Spleen (tissue), 11 donors: Measurements from ENCODE around the gene ZNF136. TPM values are rescaled to one million over a fixed set of nuclear protein-coding genes. Genes with fewer than 3 reads are reported as not detected.

Experiments used
- DNase-seq: peaks from one replicate; pipeline ENCODE4 v3.0.0-alpha.2; 2020
- H3K27ac ChIP-seq, 8 donors: fragments of 200-600 bp; sonication (generic) in 7 of 8; 1 replicate in 4 of 8; 2 replicates in 4 of 8; pipeline versions ENCODE4 v1.5.0 to v1.8.0; 2016 to 2021; ENCODE audit warnings: inconsistent platforms in 4 of 8, mild to moderate bottlenecking in 4 of 8, moderate library complexity in 1 of 8
- H3K27me3 ChIP-seq, 7 donors: fragments of 200-600 bp; sonication (generic) in 6 of 7; replicated peaks in 1 of 7; 1 replicate in 4 of 7; 2 replicates in 3 of 7; pipeline versions ENCODE4 v1.5.0 to v1.8.0; 2016 to 2021; ENCODE audit warnings: inconsistent platforms in 3 of 7, mild to moderate bottlenecking in 1 of 7
- H3K36me3 ChIP-seq, 6 donors: fragments of 200-600 bp; sonication (generic) in 5 of 6; 1 replicate in 4 of 6; 2 replicates in 2 of 6; pipeline versions ENCODE4 v1.5.0 to v1.8.0; 2016 to 2021; ENCODE audit warnings: inconsistent platforms in 2 of 6
- H3K4me1 ChIP-seq, 6 donors: fragments of 200-600 bp; sonication (generic) in 5 of 6; 1 replicate in 3 of 6; 2 replicates in 3 of 6; pipeline versions ENCODE4 v1.5.0 to v1.8.0; 2016 to 2021; ENCODE audit warnings: inconsistent platforms in 3 of 6
- H3K4me3 ChIP-seq, 8 donors: fragments of 200-600 bp; sonication (generic) in 7 of 8; 1 replicate in 4 of 8; 2 replicates in 4 of 8; pipeline versions ENCODE4 v1.5.0 to v1.8.0; 2016 to 2021; ENCODE audit warnings: inconsistent platforms in 4 of 8, mild to moderate bottlenecking in 4 of 8, moderate library complexity in 2 of 8
- H3K9me3 ChIP-seq, 8 donors: fragments of 200-600 bp; sonication (generic) in 7 of 8; 1 replicate in 4 of 8; 2 replicates in 4 of 8; pipeline versions ENCODE4 v1.5.0 to v1.8.0; 2016 to 2021; ENCODE audit warnings: inconsistent platforms in 4 of 8
- POLR2A ChIP-seq, 3 donors: fragments of 450-650 bp; IDR thresholded peaks; one replicate each; pipeline ENCODE4 v1.5.1; 2017; ENCODE audit warnings: antibody characterized with exemption in 3 of 3, mild to moderate bottlenecking in 1 of 3
- POLR2AphosphoS5 ChIP-seq, 3 donors: sonication (generic); formaldehyde crosslinking; IDR thresholded peaks; one replicate each; pipeline ENCODE4 v1.5.1; 2017; ENCODE audit warnings: antibody characterized with exemption in 3 of 3
- WGBS, 5 donors: extraction: QIAGEN DNeasy Blood & Tissue Kit in 3 of 5; methylation state at CpG; one replicate each; pipeline versions ENCODE4 v1.1.5 to v1.1.7; 2013 to 2018; 5-methylcytosine and 5-hydroxymethylcytosine counted together
- intact Hi-C: fragments of 100-400 bp; cut with DNase I; formaldehyde crosslinking; loops from one replicate; pipeline ENCODE4 v1.15.0; 2023; ENCODE audit warnings: low total_unique reads
- polyA plus RNA-seq, 3 donors: library from polyadenylated mRNA; stranded (reverse); fragments of 200-250 nt; gene quantifications; one replicate each; pipeline ENCODE4 v1.2.1, GENCODE V29; 2013
- total RNA-seq, 7 donors: library from RNA; depleted of rRNA in 3 of 7; stranded (reverse); fragments of >200 nt in 3 of 7; fragmentation: NEBNext Ultra II Directional in 4 of 7; extraction: Animal tissue kit (Norgen Biotek cat#: 25700) in 4 of 7; gene quantifications; one replicate each; pipeline versions ENCODE4 v1.1.0 to v1.2.1, GENCODE V29; 2016 to 2021
- TF ChIP-seq, protein P1 (sequence below), 11 experiments: fragments of 200-600 bp in 7 of 11; fragments of 450-650 bp in 4 of 11; sonication (generic) in 4 of 11; IDR thresholded peaks in 8 of 11; conservative IDR thresholded peaks in 3 of 11; 1 replicate in 7 of 11; 2 replicates in 4 of 11; pipeline versions ENCODE4 v1.4.0 to v1.8.0; 2016 to 2021; ENCODE audit warnings: antibody characterized with exemption in 11 of 11, inconsistent platforms in 4 of 11, mild to moderate bottlenecking in 1 of 11
- donor health status: healthy with polysubstance abuse.
- donor health status: DM: no; HTN: no; CAD: no; lungs with moderate emphysema.
- donor health status: DM: no; HTN: no; CAD: no.
- donor health status: Bipolar disorder and iron deficiency.
- donor health status: healthy.
- donor health status: DM: no; HTN: no; CAD: no.
- donor health status: DM: yes; HTN: yes; CAD: no.

The ZNF136 gene
- total and polyA plus RNA-seq, 10 donors, result 5.5 to 20.1 (median 17.2) TPM

DNA sequence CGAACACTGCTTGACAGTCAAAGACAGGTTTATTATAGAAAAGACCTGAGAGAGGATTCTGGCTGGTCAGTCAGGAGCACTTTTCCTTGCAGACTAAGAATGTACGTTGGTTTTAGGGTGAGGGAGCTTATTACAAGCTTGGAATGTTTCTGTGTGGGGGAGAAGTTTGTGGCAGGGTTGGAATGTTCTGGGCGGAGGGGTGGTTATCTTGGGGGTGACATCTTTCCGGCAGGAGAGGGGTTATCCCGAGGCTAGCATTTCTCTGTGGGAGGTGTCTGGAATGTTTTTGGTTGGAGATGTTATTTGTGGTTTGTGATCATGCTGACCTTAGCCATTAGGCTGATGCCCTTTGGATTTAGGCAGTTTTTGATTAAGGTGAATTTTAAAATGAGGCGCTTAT is 61.8 kb downstream of the ZNF136 start:
- no peak for DNase-seq
- Histone ChIP-seq H3K27ac (peak overlapping the region in 3 of 8 donors; percentile 31 to 39 (median 39)), H3K36me3 (peaks cover 0 to 32% (median 0%) of the 10 kb centered on the region in 6 donors), H3K4me1 (no peaks in the 10 kb centered on the region), H3K9me3 (peaks cover 0 to 73% (median 25%) of the 10 kb centered on the region in 8 donors), H3K27me3 (no peaks in the 10 kb centered on the region), H3K4me3 (no peak overlapping the region)
- intact Hi-C loops, result no loop called here
- 83 to 94% (median 89%) methylated on average over 6 of the region's 6 CpGs for WGBS, 5 donors
- TF ChIP-seq, protein P1, sequence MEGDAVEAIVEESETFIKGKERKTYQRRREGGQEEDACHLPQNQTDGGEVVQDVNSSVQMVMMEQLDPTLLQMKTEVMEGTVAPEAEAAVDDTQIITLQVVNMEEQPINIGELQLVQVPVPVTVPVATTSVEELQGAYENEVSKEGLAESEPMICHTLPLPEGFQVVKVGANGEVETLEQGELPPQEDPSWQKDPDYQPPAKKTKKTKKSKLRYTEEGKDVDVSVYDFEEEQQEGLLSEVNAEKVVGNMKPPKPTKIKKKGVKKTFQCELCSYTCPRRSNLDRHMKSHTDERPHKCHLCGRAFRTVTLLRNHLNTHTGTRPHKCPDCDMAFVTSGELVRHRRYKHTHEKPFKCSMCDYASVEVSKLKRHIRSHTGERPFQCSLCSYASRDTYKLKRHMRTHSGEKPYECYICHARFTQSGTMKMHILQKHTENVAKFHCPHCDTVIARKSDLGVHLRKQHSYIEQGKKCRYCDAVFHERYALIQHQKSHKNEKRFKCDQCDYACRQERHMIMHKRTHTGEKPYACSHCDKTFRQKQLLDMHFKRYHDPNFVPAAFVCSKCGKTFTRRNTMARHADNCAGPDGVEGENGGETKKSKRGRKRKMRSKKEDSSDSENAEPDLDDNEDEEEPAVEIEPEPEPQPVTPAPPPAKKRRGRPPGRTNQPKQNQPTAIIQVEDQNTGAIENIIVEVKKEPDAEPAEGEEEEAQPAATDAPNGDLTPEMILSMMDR (IDR thresholded peaks at IDR 0.05 in 8 of 11, conservative IDR thresholded peaks at IDR 0.05 in 3 of 11), result no peak
- peak in 1 of 3 donors; percentile 3 for TF ChIP-seq POLR2AphosphoS5 (IDR thresholded peaks at IDR 0.05)
- TF ChIP-seq POLR2A (IDR thresholded peaks at IDR 0.05), result no peak

DNA sequence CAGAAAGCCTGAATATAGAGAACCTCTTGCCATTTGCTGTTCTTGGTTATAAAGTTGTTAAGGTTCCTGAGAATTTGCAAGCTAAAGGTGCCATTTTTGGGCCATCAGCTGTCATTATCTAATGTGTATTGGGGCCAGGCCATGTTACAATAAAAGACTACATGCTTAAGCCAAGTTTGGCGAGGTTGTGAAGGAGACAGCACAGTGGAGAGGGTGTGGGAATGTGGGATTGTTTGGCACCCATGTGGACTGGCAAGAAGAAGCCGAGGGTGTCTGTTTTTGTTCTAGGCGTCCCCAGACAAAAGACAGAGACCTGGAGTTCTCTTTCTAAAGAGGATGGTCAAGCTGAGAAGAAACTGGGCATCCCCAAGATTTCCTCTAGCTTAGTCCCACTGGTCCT is 67.1 kb downstream of the ZNF136 start:
- H3K4me1 ChIP-seq, result no peaks in the 10 kb centered on the region
- 90 to 96% (median 91%) methylated on average over 3 of the region's 3 CpGs for WGBS, 5 donors
- intact Hi-C loops, result no loop called here
- TF ChIP-seq POLR2A (IDR thresholded peaks at IDR 0.05), result no peak
- TF ChIP-seq, protein P1 (IDR thresholded peaks at IDR 0.05 in 8 of 11, conservative IDR thresholded peaks at IDR 0.05 in 3 of 11), result no peak
- TF ChIP-seq POLR2AphosphoS5 (IDR thresholded peaks at IDR 0.05), result no peak
- no peak overlapping the region for H3K4me3 ChIP-seq
- peaks cover 0 to 45% (median 0%) of the 10 kb centered on the region in 6 donors for H3K36me3 ChIP-seq
- no peak overlapping the region for H3K27ac ChIP-seq
- no peak for DNase-seq
- H3K27me3 ChIP-seq, result no peaks in the 10 kb centered on the region
- peaks cover 0 to 63% (median 11%) of the 10 kb centered on the region in 8 donors for H3K9me3 ChIP-seq

DNA sequence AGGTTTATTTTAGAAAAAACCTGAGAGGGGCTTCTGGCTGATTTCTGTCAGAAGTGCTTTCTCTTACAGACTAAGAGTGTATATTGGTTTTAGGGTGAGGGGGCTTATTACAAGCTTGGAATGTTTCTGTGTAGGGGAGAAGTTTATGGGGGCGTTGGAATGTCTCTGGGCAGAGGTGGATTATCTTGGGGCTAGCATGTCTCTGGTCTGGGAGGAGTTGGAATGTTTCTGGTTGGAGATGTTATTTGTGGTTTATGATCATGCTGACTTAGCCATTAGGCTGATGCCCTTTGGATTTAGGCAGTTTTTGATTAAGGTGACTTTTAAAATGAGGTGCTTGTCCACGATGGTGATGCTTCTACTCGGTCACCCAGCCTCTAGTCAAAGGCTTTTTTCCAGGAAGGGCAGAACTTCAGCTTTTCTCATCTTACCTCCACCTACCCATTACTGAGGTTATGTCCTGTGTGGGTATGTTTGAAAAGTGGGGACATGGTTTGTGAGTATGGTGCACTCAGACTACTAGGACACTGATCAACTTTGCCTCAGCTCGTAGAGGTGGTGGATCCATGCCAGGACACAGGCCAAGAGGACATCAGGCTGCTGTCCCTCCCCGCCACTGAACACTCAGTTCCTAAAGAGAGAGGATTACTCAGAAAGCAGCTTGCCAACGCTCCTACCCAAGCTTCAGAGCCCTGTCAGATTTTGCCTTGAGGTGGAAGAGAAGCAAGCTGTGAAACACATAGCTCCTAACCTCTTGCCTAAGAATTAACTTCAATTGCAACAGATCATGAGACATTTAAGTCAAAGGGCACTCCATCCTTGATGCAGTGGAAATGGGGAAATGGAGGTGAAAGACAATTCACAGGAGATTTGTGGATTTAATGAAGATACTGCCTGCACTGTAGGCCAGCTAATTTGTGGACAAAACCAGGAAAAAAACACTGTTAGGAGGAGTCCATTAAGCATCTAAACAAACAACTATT is 68.1 kb downstream of the ZNF136 start:
- H3K36me3 ChIP-seq, result peaks cover 0 to 37% (median 0%) of the 10 kb centered on the region in 6 donors
- TF ChIP-seq POLR2A (IDR thresholded peaks at IDR 0.05) (no peak), POLR2AphosphoS5 (IDR thresholded peaks at IDR 0.05) (no peak)
- TF ChIP-seq, protein P1 (IDR thresholded peaks at IDR 0.05 in 8 of 11, conservative IDR thresholded peaks at IDR 0.05 in 3 of 11), result no peak
- intact Hi-C loops, result no loop called here

DNA sequence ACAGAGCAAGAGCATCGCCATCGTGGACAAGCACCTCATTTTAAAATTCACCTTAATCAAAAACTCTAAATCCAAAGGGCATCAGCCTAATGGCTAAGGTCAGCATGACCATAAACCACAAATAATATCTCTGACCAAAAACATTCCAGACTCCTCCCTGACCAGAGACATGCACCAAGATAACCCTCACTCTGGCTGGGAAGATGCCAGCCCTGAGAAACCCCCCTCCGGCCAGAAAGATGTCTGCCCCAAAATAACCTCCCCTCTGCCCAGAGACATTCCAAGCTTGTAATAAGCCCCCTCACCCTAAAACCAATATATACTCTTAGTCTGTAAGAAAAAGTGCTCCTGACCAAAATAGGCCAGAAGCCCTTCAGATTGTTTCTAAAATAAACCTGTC is 70.1 kb downstream of the ZNF136 start:
- no peak overlapping the region for H3K27ac ChIP-seq
- peaks cover 0 to 49% (median 5%) of the 10 kb centered on the region in 6 donors for H3K36me3 ChIP-seq
- H3K27me3 ChIP-seq, result no peaks in the 10 kb centered on the region
- TF ChIP-seq POLR2AphosphoS5 (IDR thresholded peaks at IDR 0.05) (no peak), POLR2A (IDR thresholded peaks at IDR 0.05) (no peak)
- TF ChIP-seq, protein P1 (IDR thresholded peaks at IDR 0.05 in 8 of 11, conservative IDR thresholded peaks at IDR 0.05 in 3 of 11), result no peak
- 86 to 92% (median 90%) methylated on average over 3 of the region's 3 CpGs for WGBS, 5 donors
- peaks cover 0 to 78% (median 20%) of the 10 kb centered on the region in 8 donors for H3K9me3 ChIP-seq
- no peak overlapping the region for H3K4me3 ChIP-seq
- H3K4me1 ChIP-seq, result no peaks in the 10 kb centered on the region
- no peak for DNase-seq
- intact Hi-C loops, result no loop called here

More for the DNA sequence above, 68.1 kb downstream of the ZNF136 start:
- Histone ChIP-seq H3K4me1 (no peaks in the 10 kb centered on the region), H3K4me3 (no peak overlapping the region), H3K27me3 (no peaks in the 10 kb centered on the region), H3K27ac (no peak overlapping the region), H3K9me3 (peaks cover 0 to 63% (median 17%) of the 10 kb centered on the region in 8 donors)
- no peak for DNase-seq
- WGBS, 5 donors, result 86 to 91% (median 89%) methylated on average over 6 of the region's 6 CpGs
